Measurements from ENCODE around the gene CCR9. TPM values are rescaled to one million over a fixed set of nuclear protein-coding genes. Genes with fewer than 3 reads are reported as not detected.

The CCR9 gene
- total RNA-seq, 5 donors from 2014 or later (not counting 1 experiment from before 2014, with no cell fraction given): 2.1 to 10.0 (median 4.2) TPM

GRCh38 chr3:45869638-45870037, 16.7 kb upstream of the CCR9 start:
- no peak for ATAC-seq (replicated peaks in 1 of 4)
- peak overlapping the region; percentile 36 to 37 for H3K27ac Mint-ChIP-seq
- Histone ChIP-seq H3K27me3 (replicated peaks in 1 of 2; ENCODE audit: control insufficient read depth in 2 of 2, extremely low read depth in 1 of 2, insufficient read depth in 2 of 2, low read length in 1 of 2) (peaks cover 0 to 14% of the 10 kb centered on the region in 2 experiments), H3K4me1 (ENCODE audit: control insufficient read depth in 1 of 2, extremely low read depth in 1 of 2, insufficient read depth in 2 of 2, low read length in 2 of 2) (peaks cover 31 to 44% of the 10 kb centered on the region in 2 experiments), H3K9me3 (no peaks in the 10 kb centered on the region), H3K27ac (ENCODE audit: low read length) (no peak overlapping the region), H3K4me3 (ENCODE audit: control insufficient read depth in 1 of 2, extremely low read depth in 1 of 2, low read length in 1 of 2) (no peak overlapping the region), H3K36me3 (ENCODE audit: control insufficient read depth in 2 of 2, extremely low read depth in 1 of 2, insufficient read depth in 1 of 2, low read length in 1 of 2) (no peaks in the 10 kb centered on the region)
- H3K9me3 Mint-ChIP-seq: peaks cover 2 to 5% (median 5%) of the 10 kb centered on the region in 3 donors
- H3K27me3 Mint-ChIP-seq: peaks cover 3 to 7% of the 10 kb centered on the region in 2 donors
- peak in 1 of 35 experiments; percentile 12 for DNase-seq
- POLR2A ChIA-PET: no interaction called here
- H3K4me1 Mint-ChIP-seq: peaks cover 58 to 68% (median 61%) of the 10 kb centered on the region in 3 donors
- no CpG with 5 or more reads among the region's 3 CpGs for WGBS (ENCODE audit: insufficient coverage)
- H3K4me3 Mint-ChIP-seq: peak overlapping the region in 1 of 3 donors; percentile 68
- H3K36me3 Mint-ChIP-seq: no peaks in the 10 kb centered on the region
- CTCF ChIA-PET: no interaction called here

GRCh38 chr3:45870099-45870498, 16.2 kb upstream of the CCR9 start:
- WGBS (ENCODE audit: insufficient coverage): 0% methylated on average over 1 of the region's 4 CpGs
- Histone ChIP-seq H3K4me1 (ENCODE audit: control insufficient read depth in 1 of 2, extremely low read depth in 1 of 2, insufficient read depth in 2 of 2, low read length in 2 of 2) (peaks cover 29 to 39% of the 10 kb centered on the region in 2 experiments), H3K36me3 (ENCODE audit: control insufficient read depth in 2 of 2, extremely low read depth in 1 of 2, insufficient read depth in 1 of 2, low read length in 1 of 2) (no peaks in the 10 kb centered on the region), H3K27ac (ENCODE audit: low read length) (no peak overlapping the region), H3K9me3 (no peaks in the 10 kb centered on the region), H3K4me3 (ENCODE audit: control insufficient read depth in 1 of 2, extremely low read depth in 1 of 2, low read length in 1 of 2) (no peak overlapping the region), H3K27me3 (replicated peaks in 1 of 2; ENCODE audit: control insufficient read depth in 2 of 2, extremely low read depth in 1 of 2, insufficient read depth in 2 of 2, low read length in 1 of 2) (peaks cover 0 to 14% of the 10 kb centered on the region in 2 experiments)
- ChIA-PET POLR2A (no interaction called here), CTCF (no interaction called here)
- ATAC-seq (replicated peaks in 1 of 4): peak; percentile 92 to 95 (median 95)
- H3K4me3 Mint-ChIP-seq: peak overlapping the region in 1 of 3 donors; percentile 68
- DNase-seq: peak; percentile 34 to 88 (median 73)
- peaks cover 2 to 5% (median 5%) of the 10 kb centered on the region in 3 donors for H3K9me3 Mint-ChIP-seq
- H3K27ac Mint-ChIP-seq: peak overlapping the region; percentile 36 to 37
- no peaks in the 10 kb centered on the region for H3K36me3 Mint-ChIP-seq
- H3K27me3 Mint-ChIP-seq: peaks cover 3 to 8% of the 10 kb centered on the region in 2 donors
- peaks cover 56 to 68% (median 56%) of the 10 kb centered on the region in 3 donors for H3K4me1 Mint-ChIP-seq

- peaks cover 0 to 18% of the 10 kb centered on the region in 2 experiments for H3K27me3 ChIP-seq (replicated peaks in 1 of 2; ENCODE audit: control insufficient read depth in 2 of 2, extremely low read depth in 1 of 2, insufficient read depth in 2 of 2, low read length in 1 of 2)
- no CpG with 5 or more reads among the region's 6 CpGs for WGBS (ENCODE audit: insufficient coverage)
- H3K4me1 Mint-ChIP-seq: peaks cover 45 to 61% (median 49%) of the 10 kb centered on the region in 3 donors
- H3K9me3 ChIP-seq: no peaks in the 10 kb centered on the region
- ChIA-PET POLR2A (interaction anchor here in 1 of 2 donors (0.8 kb wide), 1 partner anchor 16 kb away, joined by 4 read pairs; no protein-coding TSS in a partner anchor), CTCF (interaction anchor here in 1 of 2 donors (0.5 kb wide), 1 partner anchor 501 kb away, joined by 5 read pairs; no protein-coding TSS in a partner anchor)
- peaks cover 2 to 5% (median 5%) of the 10 kb centered on the region in 3 donors for H3K9me3 Mint-ChIP-seq
- H3K27me3 Mint-ChIP-seq: peaks cover 3 to 8% of the 10 kb centered on the region in 2 donors
- no peak overlapping the region for H3K4me3 ChIP-seq (ENCODE audit: control insufficient read depth in 1 of 2, extremely low read depth in 1 of 2, low read length in 1 of 2)
- no peaks in the 10 kb centered on the region for H3K36me3 Mint-ChIP-seq
- no peak overlapping the region for H3K27ac Mint-ChIP-seq
- peaks cover 29 to 34% of the 10 kb centered on the region in 2 experiments for H3K4me1 ChIP-seq (ENCODE audit: control insufficient read depth in 1 of 2, extremely low read depth in 1 of 2, insufficient read depth in 2 of 2, low read length in 2 of 2)
- ATAC-seq (replicated peaks in 1 of 4) (no peak), DNase-seq (no peak)
- no peak overlapping the region for H3K27ac ChIP-seq (ENCODE audit: low read length)
- no peak overlapping the region for H3K4me3 Mint-ChIP-seq
- no peaks in the 10 kb centered on the region for H3K36me3 ChIP-seq (ENCODE audit: control insufficient read depth in 2 of 2, extremely low read depth in 1 of 2, insufficient read depth in 1 of 2, low read length in 1 of 2)
Measured at GRCh38 chr3:45871780-45872179, 14.6 kb upstream of the CCR9 start.

- H3K9me3 ChIP-seq: no peaks in the 10 kb centered on the region
- peaks cover 0 to 18% of the 10 kb centered on the region in 2 experiments for H3K27me3 ChIP-seq (replicated peaks in 1 of 2; ENCODE audit: control insufficient read depth in 2 of 2, extremely low read depth in 1 of 2, insufficient read depth in 2 of 2, low read length in 1 of 2)
- DNase-seq (no peak), ATAC-seq (replicated peaks in 1 of 4) (no peak)
- H3K27me3 Mint-ChIP-seq: peaks cover 3 to 4% of the 10 kb centered on the region in 2 donors
- H3K4me1 Mint-ChIP-seq: peaks cover 45 to 56% (median 45%) of the 10 kb centered on the region in 3 donors
- H3K4me1 ChIP-seq (ENCODE audit: control insufficient read depth in 1 of 2, extremely low read depth in 1 of 2, insufficient read depth in 2 of 2, low read length in 2 of 2): peaks cover 29 to 34% of the 10 kb centered on the region in 2 experiments
- H3K4me3 ChIP-seq (ENCODE audit: control insufficient read depth in 1 of 2, extremely low read depth in 1 of 2, low read length in 1 of 2): no peak overlapping the region
- H3K36me3 Mint-ChIP-seq: no peaks in the 10 kb centered on the region
- H3K36me3 ChIP-seq (ENCODE audit: control insufficient read depth in 2 of 2, extremely low read depth in 1 of 2, insufficient read depth in 1 of 2, low read length in 1 of 2): no peaks in the 10 kb centered on the region
- peaks cover 2 to 5% (median 5%) of the 10 kb centered on the region in 3 donors for H3K9me3 Mint-ChIP-seq
- no CpG with 5 or more reads among the region's 2 CpGs for WGBS (ENCODE audit: insufficient coverage)
- POLR2A ChIA-PET: interaction anchor here in 1 of 2 donors (0.8 kb wide), 1 partner anchor 15 kb away, joined by 4 read pairs; no protein-coding TSS in a partner anchor
- no peak overlapping the region for H3K4me3 Mint-ChIP-seq
- H3K27ac Mint-ChIP-seq: no peak overlapping the region
- H3K27ac ChIP-seq (ENCODE audit: low read length): no peak overlapping the region
- CTCF ChIA-PET: no interaction called here
Measured at GRCh38 chr3:45872569-45872968, 13.8 kb upstream of the CCR9 start.

GRCh38 chr3:45873036-45873435, 13.3 kb upstream of the CCR9 start:
- H3K27me3 ChIP-seq (replicated peaks in 1 of 2; ENCODE audit: control insufficient read depth in 2 of 2, extremely low read depth in 1 of 2, insufficient read depth in 2 of 2, low read length in 1 of 2): peaks cover 0 to 18% of the 10 kb centered on the region in 2 experiments
- POLR2A ChIA-PET: no interaction called here
- no peak overlapping the region for H3K4me3 ChIP-seq (ENCODE audit: control insufficient read depth in 1 of 2, extremely low read depth in 1 of 2, low read length in 1 of 2)
- Mint-ChIP-seq H3K27me3 (peaks cover 3 to 4% of the 10 kb centered on the region in 2 donors), H3K36me3 (no peaks in the 10 kb centered on the region), H3K9me3 (peaks cover 2 to 5% (median 5%) of the 10 kb centered on the region in 3 donors), H3K4me1 (peaks cover 45 to 56% (median 45%) of the 10 kb centered on the region in 3 donors), H3K27ac (no peak overlapping the region), H3K4me3 (no peak overlapping the region)
- H3K27ac ChIP-seq (ENCODE audit: low read length): no peak overlapping the region
- H3K4me1 ChIP-seq (ENCODE audit: control insufficient read depth in 1 of 2, extremely low read depth in 1 of 2, insufficient read depth in 2 of 2, low read length in 2 of 2): peaks cover 29 to 34% of the 10 kb centered on the region in 2 experiments
- CTCF ChIA-PET: no interaction called here
- no peaks in the 10 kb centered on the region for H3K9me3 ChIP-seq
- no peaks in the 10 kb centered on the region for H3K36me3 ChIP-seq (ENCODE audit: control insufficient read depth in 2 of 2, extremely low read depth in 1 of 2, insufficient read depth in 1 of 2, low read length in 1 of 2)
- ATAC-seq (replicated peaks in 1 of 4): no peak
- no peak for DNase-seq

- Mint-ChIP-seq H3K4me1 (peaks cover 42 to 54% (median 45%) of the 10 kb centered on the region in 3 donors), H3K27me3 (peaks cover 3 to 4% of the 10 kb centered on the region in 2 donors), H3K4me3 (no peak overlapping the region), H3K27ac (no peak overlapping the region), H3K9me3 (peaks cover 2 to 5% (median 5%) of the 10 kb centered on the region in 3 donors), H3K36me3 (no peaks in the 10 kb centered on the region)
- no peak for ATAC-seq (replicated peaks in 1 of 4)
- ChIA-PET POLR2A (no interaction called here), CTCF (no interaction called here)
- Histone ChIP-seq H3K4me1 (ENCODE audit: control insufficient read depth in 1 of 2, extremely low read depth in 1 of 2, insufficient read depth in 2 of 2, low read length in 2 of 2) (peaks cover 29 to 32% of the 10 kb centered on the region in 2 experiments), H3K27me3 (replicated peaks in 1 of 2; ENCODE audit: control insufficient read depth in 2 of 2, extremely low read depth in 1 of 2, insufficient read depth in 2 of 2, low read length in 1 of 2) (peaks cover 0 to 18% of the 10 kb centered on the region in 2 experiments), H3K27ac (ENCODE audit: low read length) (no peak overlapping the region), H3K4me3 (ENCODE audit: control insufficient read depth in 1 of 2, extremely low read depth in 1 of 2, low read length in 1 of 2) (no peak overlapping the region), H3K36me3 (ENCODE audit: control insufficient read depth in 2 of 2, extremely low read depth in 1 of 2, insufficient read depth in 1 of 2, low read length in 1 of 2) (no peaks in the 10 kb centered on the region), H3K9me3 (no peaks in the 10 kb centered on the region)
- DNase-seq: no peak
- WGBS (ENCODE audit: insufficient coverage): 57% methylated on average over 1 of the region's 4 CpGs
Measured at GRCh38 chr3:45873638-45874037, 12.7 kb upstream of the CCR9 start.
